GM19035 (cell line): ENCODE data around the gene IRF3.

Source experiments
- ATAC-seq: cut with Tn5 transposase; IDR thresholded peaks from one replicate; pipeline ENCODE4 v1.9.1; 2021; ENCODE audit not compliant: unreplicated experiment

Gene IRF3

DNA sequence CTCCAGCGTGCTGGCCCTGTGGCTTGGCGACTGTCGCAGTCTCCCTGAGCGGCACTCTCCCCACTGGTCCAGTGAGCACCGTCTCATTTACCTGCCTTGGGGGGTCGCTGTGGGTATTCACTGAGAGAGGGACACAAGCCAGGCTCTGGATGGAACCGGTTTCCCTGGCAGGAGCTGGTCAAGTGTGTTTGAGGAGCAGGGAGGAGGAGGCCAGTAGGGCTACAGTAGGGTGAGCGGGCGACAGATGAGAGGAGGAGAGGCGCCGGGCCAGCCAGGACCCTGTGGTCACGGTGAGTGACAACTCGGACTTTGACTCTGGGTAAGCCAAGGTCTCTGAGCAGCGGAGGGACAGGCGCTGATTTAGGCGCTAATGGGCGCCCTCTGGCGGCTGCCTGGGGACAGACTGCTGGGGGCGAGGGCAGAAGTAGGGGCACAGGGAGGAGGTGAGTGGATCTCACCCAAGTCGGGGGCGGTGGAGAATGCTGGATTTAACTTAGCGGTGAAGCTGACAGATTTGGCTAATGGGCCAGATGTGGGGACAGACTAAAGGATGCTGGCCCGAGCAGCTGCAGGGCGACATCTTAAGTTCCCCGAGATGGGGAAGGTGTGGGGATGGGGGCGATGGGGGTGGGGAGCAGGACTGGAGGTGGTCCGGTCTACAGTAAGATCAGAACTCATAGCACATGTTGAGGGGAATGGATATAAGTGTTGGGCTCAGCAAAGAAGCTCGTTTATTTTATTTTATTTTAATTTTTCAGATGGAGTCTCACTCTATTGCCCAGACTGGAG, 6.7 kb upstream of the IRF3 start:
- no peak for ATAC-seq

DNA sequence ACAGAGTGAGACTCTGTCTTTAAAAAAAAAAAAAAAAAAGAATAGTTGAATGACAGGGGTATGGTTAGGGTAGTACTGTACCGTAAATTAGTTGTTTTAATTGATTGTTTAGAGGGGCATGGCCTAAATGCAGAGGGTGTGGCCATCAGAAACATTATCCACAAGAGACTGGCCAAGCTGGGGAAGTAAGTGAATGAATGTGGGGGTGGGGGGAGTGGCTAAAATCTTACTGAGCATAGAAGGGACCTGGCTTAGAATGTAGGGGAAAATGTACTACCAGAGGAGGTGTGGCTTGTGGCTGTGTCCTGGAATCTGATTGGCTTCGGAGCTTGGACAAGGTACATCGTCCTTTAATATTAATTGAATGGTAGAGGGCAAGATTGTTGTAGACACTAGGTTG, 3.9 kb upstream of the IRF3 start:
- no peak for ATAC-seq

DNA sequence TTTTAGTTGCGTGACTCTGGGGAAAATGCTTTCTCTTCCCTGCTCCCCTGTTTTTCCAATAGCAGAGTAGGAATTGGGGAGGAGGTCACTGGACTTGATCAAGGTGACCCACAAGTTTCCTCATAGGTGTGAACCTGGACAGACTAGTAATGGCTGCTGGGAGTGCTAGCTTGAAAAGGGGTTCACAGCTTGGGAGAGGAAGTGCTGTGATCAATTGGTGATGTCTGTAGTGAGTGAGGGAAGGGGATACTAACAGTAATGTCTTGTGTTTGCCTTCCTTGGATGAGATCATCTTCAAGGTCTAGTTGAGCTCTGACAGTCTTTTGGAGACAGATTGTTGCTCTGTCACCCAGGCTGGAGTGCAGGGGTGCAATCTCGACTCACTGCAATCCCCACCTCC, 1.8 kb upstream of the IRF3 start:
- ATAC-seq, result no peak

DNA sequence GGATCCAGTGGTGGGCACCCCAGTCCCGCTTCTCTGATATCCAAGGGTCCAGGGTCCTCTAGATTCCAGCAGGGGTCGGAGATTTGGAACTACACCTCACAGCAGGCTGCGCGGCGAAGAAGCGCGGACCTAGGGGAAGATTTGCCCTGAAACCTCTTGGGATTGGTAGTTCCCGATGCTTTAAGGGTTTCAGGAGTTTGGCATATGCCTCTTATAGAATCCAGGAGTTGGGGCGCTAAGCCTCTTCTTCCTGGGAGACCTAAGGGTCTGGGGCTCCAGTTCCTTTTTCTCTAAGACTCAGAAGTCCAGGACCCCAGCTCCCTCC, 425 bp upstream of the IRF3 start:
- ATAC-seq, result no peak

GRCh38 chr19:49665036-49665350, 664 bp downstream of the IRF3 start:
- no peak for ATAC-seq

GRCh38 chr19:49664171-49665035, 1.3 kb downstream of the IRF3 start:
- peak; percentile 44 for ATAC-seq

GRCh38 chr19:49663224-49663623, 2.4 kb downstream of the IRF3 start:
- ATAC-seq, result no peak

DNA sequence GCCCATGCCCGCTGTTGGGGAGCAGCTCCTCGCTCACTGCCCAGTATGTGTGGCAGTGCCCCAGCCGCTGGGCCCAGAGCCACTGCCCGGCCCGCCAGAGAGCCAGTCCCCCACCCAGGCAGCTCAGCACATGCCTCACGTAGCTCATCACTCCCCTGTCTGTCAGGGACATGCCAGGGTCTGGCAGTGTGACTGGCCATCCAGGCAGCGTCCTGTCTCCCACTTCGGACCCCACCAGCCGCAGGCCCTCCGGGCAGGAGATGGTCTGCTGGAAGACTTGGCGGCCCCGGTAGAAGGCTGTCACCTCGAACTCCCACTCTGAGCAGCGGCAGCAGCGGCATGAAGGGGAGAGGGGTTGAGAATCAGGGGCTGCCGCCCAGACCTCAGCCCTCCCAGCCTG, 3.6 kb downstream of the IRF3 start:
- no peak for ATAC-seq

- ATAC-seq, result no peak
Observed at GRCh38 chr19:49660338-49660961, 5.2 kb downstream of the IRF3 start.

GRCh38 chr19:49658566-49659442, 6.9 kb downstream of the IRF3 start:
- no peak for ATAC-seq

GRCh38 chr19:49658139-49658517, 7.5 kb downstream of the IRF3 start:
- ATAC-seq, result no peak

- ATAC-seq, result no peak
Observed at GRCh38 chr19:49657493-49658138, 8.0 kb downstream of the IRF3 start.

GRCh38 chr19:49656456-49657109, 9.1 kb downstream of the IRF3 start:
- ATAC-seq, result no peak

DNA sequence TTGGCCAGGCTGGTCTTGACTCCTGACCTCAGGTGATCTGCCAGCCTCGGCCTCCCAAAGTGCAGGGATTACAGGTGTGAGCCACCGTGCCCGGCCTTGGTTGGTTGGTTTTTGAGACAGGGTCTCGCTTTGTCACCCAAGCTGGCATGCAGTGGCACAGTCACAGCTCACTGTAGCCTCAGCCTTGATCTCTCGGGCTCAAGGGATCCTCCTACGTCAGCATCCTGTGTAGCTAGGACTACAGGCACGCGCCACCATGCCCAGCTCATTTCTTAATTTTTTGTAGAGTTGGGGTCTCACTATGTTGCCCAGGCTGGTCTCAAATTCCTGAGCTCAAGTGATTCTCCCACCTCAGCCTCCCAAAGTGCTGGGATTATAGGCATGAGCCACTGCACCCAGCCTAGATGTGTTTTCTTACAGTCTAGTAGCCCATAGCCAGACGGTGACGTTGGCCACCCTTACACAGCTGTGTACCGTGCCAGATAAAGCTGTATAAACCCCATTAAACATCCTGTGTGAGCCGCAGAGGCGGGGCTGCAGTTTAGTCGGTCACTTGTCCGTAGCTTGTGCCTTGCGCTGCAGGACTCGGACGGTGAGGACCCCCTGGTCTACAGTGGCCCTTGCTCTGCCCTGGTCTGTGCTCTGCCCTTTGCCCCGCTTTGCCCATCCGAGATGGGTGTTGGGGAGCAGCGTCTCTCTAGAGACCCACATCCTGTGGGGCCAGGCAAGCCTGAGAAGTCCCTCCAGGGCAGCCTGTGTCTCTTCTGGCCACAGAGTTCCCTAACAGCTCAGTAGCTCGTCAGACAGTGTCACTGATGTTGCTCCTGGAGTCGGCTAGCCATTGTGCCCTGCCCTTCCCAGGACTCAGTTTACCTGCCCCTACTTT, 9.8 kb downstream of the IRF3 start:
- ATAC-seq, result no peak

DNA sequence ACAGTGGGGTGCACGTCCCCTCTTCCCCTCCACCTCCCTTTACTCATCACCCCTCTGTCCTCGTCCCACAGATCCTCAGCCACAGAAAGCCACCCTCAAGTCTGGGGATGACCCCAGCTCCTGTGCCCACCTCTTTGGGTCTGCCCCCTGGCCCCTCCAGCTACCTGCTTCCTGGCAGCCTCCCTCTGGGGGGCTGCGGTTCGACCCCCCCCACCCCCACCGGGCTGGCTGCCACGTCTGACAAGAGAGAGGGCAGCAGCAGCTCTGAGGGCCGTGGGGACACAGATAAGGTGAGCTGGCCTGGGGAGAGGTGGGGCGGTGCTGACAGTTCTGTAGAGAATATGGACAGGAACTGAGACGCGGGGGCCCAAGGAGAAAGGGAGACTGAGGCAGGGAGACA, 11.1 kb downstream of the IRF3 start:
- no peak for ATAC-seq

DNA sequence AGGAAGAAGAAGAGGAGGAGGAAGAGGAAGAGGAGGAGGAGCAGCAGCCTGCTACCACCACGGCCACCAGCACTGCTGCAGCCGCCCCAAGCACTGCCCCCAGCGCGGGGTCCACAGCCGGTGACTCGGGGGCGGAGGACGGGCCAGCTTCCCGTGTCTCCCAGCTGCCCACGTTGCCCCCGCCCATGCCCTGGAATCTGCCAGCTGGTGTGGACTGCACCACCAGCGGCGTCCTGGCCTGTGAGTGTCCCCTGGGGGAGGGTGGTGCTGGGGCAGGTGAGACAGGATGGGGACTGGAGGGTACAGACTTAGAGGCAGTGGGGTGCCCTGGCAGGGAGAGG, 12.2 kb downstream of the IRF3 start:
- no peak for ATAC-seq

GRCh38 chr19:49652551-49653465, 12.8 kb downstream of the IRF3 start:
- no peak for ATAC-seq

GRCh38 chr19:49651820-49652550, 13.7 kb downstream of the IRF3 start:
- ATAC-seq, result no peak
